Activated naive CD8-positive, alpha-beta T cell treated with anti-CD3 and anti-CD28 coated beads for 36 hours (primary cell): ENCODE data around the gene PTPRD. TPM values are rescaled to one million over a fixed set of nuclear protein-coding genes. Genes with fewer than 3 reads are reported as not detected.

Source experiments
- DNase-seq: peaks from one replicate; pipeline ENCODE4 v3.0.0; 2021
- H3K27ac Mint-ChIP-seq: one replicate; pipeline ENCODE4 v1.8.0; 2022; ENCODE audit warnings: mild to moderate bottlenecking, moderate library complexity, mixed read lengths
- H3K27me3 Mint-ChIP-seq: one replicate; pipeline ENCODE4 v1.8.0; 2022; ENCODE audit warnings: mild to moderate bottlenecking, mixed read lengths
- H3K36me3 Mint-ChIP-seq: one replicate; pipeline ENCODE4 v1.8.0; 2021; ENCODE audit warnings: mild to moderate bottlenecking, mixed read lengths
- H3K4me1 Mint-ChIP-seq: one replicate; pipeline ENCODE4 v1.8.0; 2021; ENCODE audit warnings: mixed read lengths
- H3K4me3 Mint-ChIP-seq: one replicate; pipeline ENCODE4 v1.8.0; 2022; ENCODE audit warnings: mild to moderate bottlenecking, moderate library complexity, mixed read lengths
- H3K9me3 Mint-ChIP-seq: one replicate; pipeline ENCODE4 v1.8.0; 2022; ENCODE audit warnings: mixed read lengths
- total RNA-seq, 2 experiments: library from RNA; stranded (reverse); gene quantifications; one replicate each; pipeline ENCODE4 v1.2.3, GENCODE V29; 2021

The PTPRD gene
- total RNA-seq, 2 experiments from 2014 or later = 0.16 to 0.18 TPM

DNA sequence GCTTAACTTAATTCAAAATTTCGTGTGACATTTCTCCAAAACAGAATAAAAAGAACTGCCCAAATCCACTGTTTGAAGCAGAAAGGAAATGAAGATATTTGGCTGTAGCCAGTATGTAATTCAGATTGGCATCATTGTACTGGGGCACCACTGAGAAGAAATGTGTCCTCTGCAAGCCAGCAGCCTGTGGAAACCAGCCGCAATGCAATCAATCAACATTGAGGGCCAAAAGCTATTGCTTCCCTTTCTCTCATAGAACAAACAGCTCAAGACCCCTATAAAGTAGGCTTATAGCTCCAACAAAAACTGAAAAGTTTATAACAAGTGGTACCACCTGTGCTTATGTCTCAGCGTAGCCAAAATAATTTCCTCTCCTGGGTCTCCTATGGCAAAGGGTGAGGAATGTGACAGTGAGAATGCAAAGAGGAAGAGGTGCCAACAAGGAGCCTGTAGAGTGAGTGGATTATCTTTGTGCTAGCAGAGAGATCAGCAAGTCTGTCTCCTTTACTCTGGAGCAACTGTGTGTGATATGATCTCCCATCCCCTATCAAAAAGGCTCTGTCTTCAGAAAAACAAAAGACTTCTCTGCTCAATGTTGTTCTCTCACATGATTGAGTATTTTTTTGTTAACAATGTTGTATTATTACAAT lies 1740.9 kb downstream of the PTPRD start:
- no peaks in the 10 kb centered on the region for H3K4me1 Mint-ChIP-seq
- H3K27me3 Mint-ChIP-seq = peaks cover 10% of the 10 kb centered on the region
- H3K27ac Mint-ChIP-seq = no peak overlapping the region
- no peaks in the 10 kb centered on the region for H3K9me3 Mint-ChIP-seq
- no peak for DNase-seq
- H3K4me3 Mint-ChIP-seq = no peak overlapping the region
- no peaks in the 10 kb centered on the region for H3K36me3 Mint-ChIP-seq

DNA sequence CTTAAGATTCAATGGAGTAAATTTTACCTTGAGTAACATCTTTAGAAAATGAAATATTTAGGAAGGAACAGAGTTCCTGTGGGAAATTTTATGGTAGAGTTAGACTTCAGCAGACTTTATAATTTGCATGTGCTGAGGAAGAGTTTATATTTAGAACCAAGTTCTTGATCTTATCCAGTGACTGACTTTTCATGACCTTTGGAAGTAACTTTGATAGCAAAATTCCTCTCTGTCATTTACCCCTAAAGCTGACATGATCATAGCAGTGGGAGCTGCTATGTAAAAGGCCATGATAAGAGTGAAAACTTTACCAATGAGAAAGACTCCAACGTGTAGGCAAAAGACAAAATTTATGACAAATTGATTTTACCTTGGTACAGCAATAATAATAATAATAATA lies 1741.4 kb downstream of the PTPRD start:
- H3K9me3 Mint-ChIP-seq = no peaks in the 10 kb centered on the region
- H3K36me3 Mint-ChIP-seq = no peaks in the 10 kb centered on the region
- H3K27me3 Mint-ChIP-seq = peaks cover 10% of the 10 kb centered on the region
- no peaks in the 10 kb centered on the region for H3K4me1 Mint-ChIP-seq
- no peak overlapping the region for H3K4me3 Mint-ChIP-seq
- H3K27ac Mint-ChIP-seq = no peak overlapping the region
- no peak for DNase-seq

DNA sequence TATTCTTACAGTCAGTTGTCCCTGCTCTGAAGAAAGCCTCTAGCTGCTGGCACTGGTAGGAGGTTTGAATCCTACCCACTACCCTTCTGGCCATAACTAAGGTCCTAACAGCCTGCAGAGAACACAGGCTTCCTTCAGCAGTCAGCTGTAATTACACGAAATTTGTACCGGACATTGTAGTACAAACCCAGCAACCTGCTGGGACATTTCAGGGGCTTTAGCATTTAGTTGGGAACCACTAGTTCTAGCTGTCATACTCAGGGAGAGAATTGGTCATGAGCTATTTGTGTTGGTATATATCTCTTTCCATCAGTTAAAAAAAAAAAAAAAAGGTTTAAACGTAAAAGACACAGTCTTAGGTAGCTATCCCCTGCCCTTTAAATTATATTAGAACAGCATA lies 1743.0 kb downstream of the PTPRD start:
- no peaks in the 10 kb centered on the region for H3K4me1 Mint-ChIP-seq
- DNase-seq = no peak
- H3K9me3 Mint-ChIP-seq = no peaks in the 10 kb centered on the region
- H3K27ac Mint-ChIP-seq = no peak overlapping the region
- peaks cover 10% of the 10 kb centered on the region for H3K27me3 Mint-ChIP-seq
- no peaks in the 10 kb centered on the region for H3K36me3 Mint-ChIP-seq
- no peak overlapping the region for H3K4me3 Mint-ChIP-seq

DNA sequence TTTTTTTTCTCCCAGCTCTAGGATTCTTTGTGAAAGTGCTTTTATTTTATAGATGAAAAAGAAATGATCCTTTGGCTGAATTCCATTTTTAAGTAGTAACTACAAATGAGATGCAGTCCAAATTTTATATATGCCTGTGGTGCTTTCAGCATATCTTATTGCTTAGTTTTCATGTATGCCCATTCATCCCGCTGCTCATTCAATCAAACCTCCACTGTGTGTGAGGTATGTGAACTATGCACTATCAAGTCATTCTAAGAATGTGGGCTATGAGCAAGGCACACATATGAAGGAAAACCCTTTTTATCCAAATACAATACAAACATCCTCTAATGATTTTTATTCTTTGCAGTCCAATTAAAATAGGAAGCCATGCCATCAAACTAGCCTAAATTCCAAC lies 1744.2 kb downstream of the PTPRD start:
- Mint-ChIP-seq H3K27ac (no peak overlapping the region), H3K27me3 (peaks cover 10% of the 10 kb centered on the region), H3K4me1 (no peaks in the 10 kb centered on the region), H3K9me3 (no peaks in the 10 kb centered on the region), H3K36me3 (no peaks in the 10 kb centered on the region), H3K4me3 (no peak overlapping the region)
- no peak for DNase-seq

DNA sequence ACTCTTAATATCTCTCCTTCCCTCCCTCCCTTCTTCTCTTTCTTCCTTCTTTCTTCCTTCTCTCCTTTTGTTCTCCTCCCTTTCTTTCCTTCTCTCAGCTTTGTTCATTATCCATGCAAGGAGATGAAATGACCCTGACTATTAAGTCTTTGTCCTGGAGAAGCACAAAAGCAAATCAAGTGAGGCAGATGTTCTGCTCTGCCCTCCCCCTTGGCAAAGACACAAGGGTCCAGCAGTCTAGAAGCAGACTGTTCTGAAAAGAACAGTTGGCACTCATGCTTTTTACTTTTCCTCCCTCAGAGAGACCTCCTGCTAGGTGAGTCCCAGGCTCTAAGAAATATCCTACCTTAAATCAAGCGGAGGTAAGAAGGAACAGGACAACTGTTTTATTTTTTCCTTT lies 1745.7 kb downstream of the PTPRD start:
- Mint-ChIP-seq H3K4me3 (no peak overlapping the region), H3K27ac (no peak overlapping the region), H3K4me1 (no peaks in the 10 kb centered on the region), H3K9me3 (no peaks in the 10 kb centered on the region), H3K36me3 (no peaks in the 10 kb centered on the region), H3K27me3 (peaks cover 10% of the 10 kb centered on the region)
- DNase-seq = no peak

DNA sequence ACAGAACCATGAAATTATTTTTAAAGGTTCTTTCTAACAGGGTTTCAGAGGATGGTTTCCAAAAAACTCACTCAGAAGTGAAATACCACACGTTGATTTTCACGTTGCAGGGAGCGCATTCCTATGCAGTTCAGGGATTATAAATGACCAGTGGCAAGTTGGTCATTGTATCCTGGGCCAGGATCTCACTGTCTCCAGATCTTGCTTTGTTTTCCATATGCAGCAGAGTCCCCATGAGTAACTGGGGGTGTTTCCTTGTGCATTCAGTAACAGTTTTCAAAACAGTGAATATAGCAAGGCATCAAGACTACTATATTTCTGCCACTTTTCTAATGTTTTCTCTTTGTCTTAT lies 1748.3 kb downstream of the PTPRD start:
- Mint-ChIP-seq H3K27ac (no peak overlapping the region), H3K4me3 (no peak overlapping the region), H3K36me3 (no peaks in the 10 kb centered on the region), H3K27me3 (peaks cover 13% of the 10 kb centered on the region), H3K4me1 (no peaks in the 10 kb centered on the region), H3K9me3 (no peaks in the 10 kb centered on the region)
- DNase-seq = no peak

DNA sequence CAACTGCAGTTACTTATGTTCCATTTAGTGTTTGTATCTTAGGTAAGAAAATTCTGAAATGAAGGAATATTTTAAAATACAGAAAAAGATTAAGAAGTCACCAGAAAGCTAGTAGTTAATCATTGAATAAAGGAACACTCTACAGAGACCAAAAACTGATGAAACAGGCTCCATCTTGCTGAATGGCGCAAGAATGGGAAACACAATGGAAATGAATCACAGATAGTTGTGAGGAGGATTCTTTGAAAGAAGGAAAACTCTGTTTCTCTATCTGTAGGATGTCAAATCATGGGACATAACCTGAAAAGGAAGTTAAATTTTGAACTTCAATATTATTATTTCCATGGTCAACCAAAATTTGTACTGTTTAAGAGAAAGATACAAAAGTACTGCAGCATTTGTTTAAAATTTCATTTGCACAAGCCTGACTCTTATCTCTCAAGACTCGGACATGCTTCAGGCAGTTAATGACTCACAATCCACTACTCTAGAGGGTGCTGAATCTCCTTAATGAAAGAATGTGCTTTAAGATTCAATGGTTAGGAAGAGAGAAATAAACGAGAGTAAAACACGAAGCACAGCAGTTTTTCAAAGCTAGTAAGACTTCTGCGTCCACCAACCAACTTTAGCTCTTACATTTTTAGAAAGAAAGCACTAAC lies 1748.8 kb downstream of the PTPRD start:
- Mint-ChIP-seq H3K4me3 (no peak overlapping the region), H3K9me3 (no peaks in the 10 kb centered on the region), H3K27me3 (peaks cover 18% of the 10 kb centered on the region), H3K36me3 (no peaks in the 10 kb centered on the region), H3K4me1 (no peaks in the 10 kb centered on the region), H3K27ac (no peak overlapping the region)
- DNase-seq = no peak

DNA sequence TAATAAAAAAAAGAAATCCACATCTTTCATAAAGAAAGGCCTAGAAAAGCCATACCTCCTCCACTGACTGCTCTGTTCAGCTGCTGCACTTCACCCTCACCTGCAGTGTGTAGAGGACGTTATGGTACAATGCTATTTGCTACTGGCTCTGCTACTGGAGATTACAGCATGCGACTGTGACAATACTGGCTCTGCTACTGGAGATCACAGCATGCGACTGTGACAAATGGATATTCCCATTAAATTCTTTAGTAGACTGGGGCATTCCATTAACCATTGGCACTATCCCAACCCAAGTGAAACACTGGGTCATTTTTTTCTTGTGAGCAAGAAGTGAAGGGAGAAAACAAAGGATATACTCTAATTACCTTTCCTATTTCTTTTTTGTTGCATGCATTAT lies 1749.7 kb downstream of the PTPRD start:
- Mint-ChIP-seq H3K4me3 (no peak overlapping the region), H3K9me3 (no peaks in the 10 kb centered on the region), H3K36me3 (no peaks in the 10 kb centered on the region), H3K27me3 (peaks cover 28% of the 10 kb centered on the region), H3K27ac (no peak overlapping the region), H3K4me1 (no peaks in the 10 kb centered on the region)
- no peak for DNase-seq

DNA sequence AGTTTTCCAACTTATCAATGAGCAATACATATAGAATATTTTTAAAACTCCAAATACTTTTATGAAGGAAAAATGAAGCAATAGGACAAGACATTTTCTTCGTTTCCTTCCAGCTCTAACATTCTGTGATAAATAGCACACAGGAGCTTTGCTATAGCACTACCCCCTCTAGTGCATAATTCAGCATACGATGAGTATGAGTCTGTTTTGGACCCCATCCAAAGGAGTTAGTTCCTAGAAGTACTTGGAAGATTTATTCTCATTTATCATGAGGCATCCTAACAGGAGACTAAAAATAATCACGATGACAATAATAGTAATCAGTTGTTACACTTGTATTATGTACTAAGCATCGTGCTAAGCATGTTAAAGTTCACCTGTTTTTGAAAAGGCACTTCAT lies 1751.9 kb downstream of the PTPRD start:
- H3K27me3 Mint-ChIP-seq = peaks cover 39% of the 10 kb centered on the region
- H3K27ac Mint-ChIP-seq = no peak overlapping the region
- no peaks in the 10 kb centered on the region for H3K9me3 Mint-ChIP-seq
- DNase-seq = no peak
- H3K4me1 Mint-ChIP-seq = peaks cover 5% of the 10 kb centered on the region
- H3K4me3 Mint-ChIP-seq = no peak overlapping the region
- H3K36me3 Mint-ChIP-seq = no peaks in the 10 kb centered on the region

DNA sequence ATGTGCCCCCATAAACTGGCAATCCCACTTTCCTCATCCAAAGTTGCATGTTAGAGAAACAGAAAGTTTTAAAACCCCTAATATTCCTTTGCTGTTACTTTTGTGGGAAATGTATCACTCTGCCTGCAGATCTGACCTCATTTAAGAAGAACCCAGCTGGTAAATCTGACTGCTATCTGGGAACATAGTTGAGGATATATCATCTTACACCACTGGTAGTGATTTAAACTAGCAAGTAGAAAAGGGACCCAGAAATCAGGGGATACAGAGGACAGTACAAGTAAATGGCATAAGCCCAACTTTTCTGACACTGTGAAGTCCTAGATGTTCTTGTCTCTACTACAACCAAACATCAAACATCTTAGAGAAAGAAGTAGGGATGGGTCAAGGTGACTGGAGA lies 1752.7 kb downstream of the PTPRD start:
- no peak overlapping the region for H3K4me3 Mint-ChIP-seq
- no peaks in the 10 kb centered on the region for H3K9me3 Mint-ChIP-seq
- peaks cover 5% of the 10 kb centered on the region for H3K4me1 Mint-ChIP-seq
- no peak overlapping the region for H3K27ac Mint-ChIP-seq
- DNase-seq = no peak
- H3K36me3 Mint-ChIP-seq = no peaks in the 10 kb centered on the region
- peaks cover 47% of the 10 kb centered on the region for H3K27me3 Mint-ChIP-seq

DNA sequence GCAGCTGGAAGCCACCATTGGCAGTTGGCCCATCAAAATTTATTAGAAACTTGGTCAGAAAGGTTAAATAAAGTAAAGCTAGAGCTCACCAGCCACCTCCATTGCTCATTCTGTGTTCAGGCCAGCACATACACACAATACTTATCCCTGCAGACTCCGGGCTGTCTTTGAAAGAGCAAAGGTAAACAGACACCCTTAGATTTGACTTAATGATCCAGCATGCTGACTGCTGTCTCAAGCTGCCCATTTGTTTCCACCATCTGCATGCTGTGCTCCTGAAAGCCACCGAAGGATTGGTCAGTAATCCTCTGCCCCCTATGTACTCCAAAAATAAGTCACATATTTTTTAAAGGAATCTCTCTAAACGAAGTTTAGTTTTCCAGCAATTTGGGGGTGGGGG lies 1753.4 kb downstream of the PTPRD start:
- no peaks in the 10 kb centered on the region for H3K36me3 Mint-ChIP-seq
- no peaks in the 10 kb centered on the region for H3K9me3 Mint-ChIP-seq
- H3K4me3 Mint-ChIP-seq = no peak overlapping the region
- H3K4me1 Mint-ChIP-seq = peaks cover 5% of the 10 kb centered on the region
- H3K27ac Mint-ChIP-seq = no peak overlapping the region
- DNase-seq = no peak
- H3K27me3 Mint-ChIP-seq = peaks cover 53% of the 10 kb centered on the region

DNA sequence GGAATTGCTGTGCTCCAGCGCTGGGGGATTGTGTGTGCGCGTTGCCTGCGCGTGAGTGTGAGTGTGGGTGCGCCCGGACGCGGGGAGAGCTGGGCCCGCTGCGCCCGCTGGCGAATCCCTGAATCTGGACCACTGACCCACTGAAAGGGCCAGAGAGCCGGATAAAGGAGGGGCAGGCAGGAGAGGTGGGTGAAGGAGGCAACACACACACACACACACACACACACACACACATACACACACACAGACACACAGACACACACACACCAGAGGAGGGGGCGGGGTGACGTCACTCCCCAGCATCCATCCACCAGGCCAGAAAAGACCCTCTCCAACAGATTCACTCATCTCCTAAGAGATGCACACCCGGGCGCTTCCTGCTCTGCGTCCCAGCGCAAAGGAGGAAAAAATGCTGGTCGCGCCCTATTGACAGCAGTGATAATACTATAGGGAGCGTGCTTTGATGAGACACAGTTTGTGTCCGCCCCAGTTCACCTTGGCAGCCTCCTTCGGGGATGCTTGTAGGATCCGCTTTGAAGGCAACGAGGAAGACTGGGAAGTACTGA lies 1754.1 kb downstream of the PTPRD start:
- Mint-ChIP-seq H3K27me3 (peaks cover 59% of the 10 kb centered on the region), H3K36me3 (no peaks in the 10 kb centered on the region), H3K27ac (no peak overlapping the region), H3K4me1 (peaks cover 5% of the 10 kb centered on the region), H3K9me3 (no peaks in the 10 kb centered on the region), H3K4me3 (no peak overlapping the region)
- no peak for DNase-seq

DNA sequence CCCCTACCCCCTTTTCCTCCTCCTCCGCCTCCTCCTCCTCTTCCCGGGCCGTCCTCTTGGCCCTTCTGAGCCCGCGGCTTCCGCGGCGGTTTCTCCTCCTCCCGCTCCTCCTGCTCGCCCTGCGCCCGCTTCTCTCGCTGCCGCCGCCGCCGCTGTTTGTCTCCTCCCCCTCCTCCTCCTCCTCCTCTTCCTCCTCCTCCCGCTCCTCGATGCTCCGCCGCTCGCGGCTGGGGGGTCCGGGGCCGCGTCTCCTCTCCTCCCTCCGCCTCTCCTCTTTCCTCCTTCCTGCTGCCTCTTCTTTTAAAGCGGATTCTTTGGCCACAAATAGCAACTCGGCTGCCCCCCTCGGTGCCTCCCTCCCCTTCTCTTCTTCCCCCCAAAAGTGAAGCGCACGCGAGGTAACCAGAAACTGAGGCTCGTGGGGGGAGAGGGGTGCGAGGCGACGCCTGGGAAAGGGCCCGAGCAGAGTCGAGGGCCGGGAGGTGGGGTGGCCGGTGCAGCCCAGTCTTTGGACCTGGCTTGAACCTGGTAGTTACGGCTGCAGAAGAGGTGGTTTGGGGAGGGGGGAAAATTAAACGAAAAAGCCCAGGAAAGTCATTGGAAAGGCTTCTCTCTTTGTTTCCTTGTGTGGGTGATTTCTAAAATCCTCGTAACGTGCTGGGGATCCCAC lies 1754.7 kb downstream of the PTPRD start:
- H3K4me1 Mint-ChIP-seq = peaks cover 5% of the 10 kb centered on the region
- H3K4me3 Mint-ChIP-seq = peak overlapping the region; percentile 70
- no peak overlapping the region for H3K27ac Mint-ChIP-seq
- no peaks in the 10 kb centered on the region for H3K36me3 Mint-ChIP-seq
- H3K27me3 Mint-ChIP-seq = peaks cover 61% of the 10 kb centered on the region
- peak; percentile 21 for DNase-seq
- no peaks in the 10 kb centered on the region for H3K9me3 Mint-ChIP-seq

DNA sequence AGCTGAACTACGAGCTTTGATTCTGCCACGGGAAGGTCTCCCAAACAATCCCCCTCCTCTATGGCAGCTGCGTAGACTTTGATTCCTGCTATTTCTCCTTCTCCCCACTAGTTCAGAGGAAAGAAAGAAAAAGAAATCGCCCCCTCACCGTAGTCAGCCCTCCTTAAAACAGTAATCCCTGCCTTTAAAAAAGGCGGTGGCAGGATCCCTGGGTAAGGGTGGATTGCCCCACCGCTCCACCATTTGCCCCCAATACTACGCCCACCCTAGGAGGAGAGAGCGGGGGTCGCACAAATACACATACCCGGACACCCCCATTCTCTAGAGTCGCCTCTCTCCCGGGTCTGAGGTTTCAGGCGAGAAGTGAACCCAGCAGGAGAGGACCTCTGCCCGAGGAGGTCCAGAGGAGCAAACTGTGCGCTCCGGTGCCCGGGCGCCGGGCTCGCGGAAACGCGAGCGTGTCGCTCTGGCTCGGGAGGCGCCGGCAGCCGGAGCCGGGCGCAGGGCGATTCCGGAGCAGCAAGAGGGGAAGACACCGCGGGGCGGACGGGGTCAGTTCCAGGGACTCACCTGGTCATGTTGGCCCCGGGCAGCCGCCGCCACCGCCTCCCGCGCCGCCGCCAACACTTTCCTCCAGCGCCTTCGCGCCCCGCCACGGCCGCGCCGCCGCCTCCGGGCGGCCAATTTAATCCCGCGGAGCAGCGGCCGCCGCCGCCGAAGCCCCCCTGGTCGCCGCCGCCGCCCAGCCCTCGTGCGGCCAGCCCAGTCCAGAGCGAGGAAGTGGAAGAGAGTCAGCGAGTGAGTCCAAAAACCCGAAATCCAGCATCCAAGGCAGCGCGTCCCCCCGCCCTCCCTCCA lies 1755.5 kb downstream of the PTPRD start:
- peaks cover 66% of the 10 kb centered on the region for H3K27me3 Mint-ChIP-seq
- H3K27ac Mint-ChIP-seq = no peak overlapping the region
- H3K4me3 Mint-ChIP-seq = peak overlapping the region; percentile 59
- peaks cover 5% of the 10 kb centered on the region for H3K4me1 Mint-ChIP-seq
- DNase-seq = peak; percentile 14
- H3K36me3 Mint-ChIP-seq = no peaks in the 10 kb centered on the region
- no peaks in the 10 kb centered on the region for H3K9me3 Mint-ChIP-seq
